ENCODE data around the gene CAMTA1.

- no peak for TF ChIP-seq CTCF (IDR thresholded peaks at IDR 0.05; ENCODE audit: borderline replicate concordance, extremely low read depth, low read length, poor library complexity, severe bottlenecking)
- no peak for TF ChIP-seq EZH2 (IDR thresholded peaks at IDR 0.05; ENCODE audit: borderline replicate concordance, low read depth, low read length, severe bottlenecking)
Measured at GRCh38 chr1:7579016-7579415, 793.8 kb downstream of the CAMTA1 start.

All from DND-41 (cell line).